ENCODE results near the gene CITED2.

The CITED2 gene

DNA sequence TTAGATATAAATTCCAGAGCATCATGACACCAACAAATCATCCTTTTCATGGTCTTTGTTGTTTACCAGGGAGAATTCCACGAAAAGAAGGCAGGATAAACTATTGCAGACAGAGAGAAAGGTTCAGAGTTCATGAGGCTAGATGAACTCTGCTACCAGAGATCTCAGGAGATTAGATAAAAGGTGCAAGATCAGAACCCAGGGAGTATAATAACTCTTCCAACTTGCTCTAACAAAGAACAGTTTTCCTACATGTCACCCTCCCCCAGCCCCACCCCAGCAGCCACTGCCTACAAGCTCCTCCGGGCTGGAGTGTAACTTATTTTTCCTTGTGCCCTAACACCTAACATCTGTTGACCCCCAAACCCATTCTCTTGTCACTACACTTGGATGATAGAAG, 13.9 kb upstream of the CITED2 start:
- no peak for DNase-seq (ENCODE audit: low read depth, low spot score)
- no peak overlapping the region for H3K27ac ChIP-seq

DNA sequence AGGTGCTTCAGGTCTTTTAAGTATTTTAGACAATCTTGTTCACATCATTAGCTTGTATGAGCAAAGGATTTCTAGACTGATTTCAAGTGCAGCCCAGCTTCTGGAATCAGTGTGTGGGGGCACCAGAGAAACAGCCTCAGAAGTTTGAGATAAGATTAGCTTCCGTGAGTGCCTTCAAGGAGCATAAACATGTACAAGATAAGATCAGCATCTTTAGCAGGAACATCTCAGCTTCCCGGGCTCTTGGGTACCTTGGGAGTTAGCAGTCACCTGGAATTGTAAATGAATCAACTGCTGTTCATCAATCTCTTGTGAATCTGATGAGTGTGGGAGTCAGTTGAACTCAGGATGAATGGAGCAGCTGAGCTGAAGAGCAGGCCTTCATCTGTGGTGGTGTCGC, 12.0 kb upstream of the CITED2 start:
- H3K27ac ChIP-seq, result no peak overlapping the region
- DNase-seq (ENCODE audit: low read depth, low spot score), result no peak

DNA sequence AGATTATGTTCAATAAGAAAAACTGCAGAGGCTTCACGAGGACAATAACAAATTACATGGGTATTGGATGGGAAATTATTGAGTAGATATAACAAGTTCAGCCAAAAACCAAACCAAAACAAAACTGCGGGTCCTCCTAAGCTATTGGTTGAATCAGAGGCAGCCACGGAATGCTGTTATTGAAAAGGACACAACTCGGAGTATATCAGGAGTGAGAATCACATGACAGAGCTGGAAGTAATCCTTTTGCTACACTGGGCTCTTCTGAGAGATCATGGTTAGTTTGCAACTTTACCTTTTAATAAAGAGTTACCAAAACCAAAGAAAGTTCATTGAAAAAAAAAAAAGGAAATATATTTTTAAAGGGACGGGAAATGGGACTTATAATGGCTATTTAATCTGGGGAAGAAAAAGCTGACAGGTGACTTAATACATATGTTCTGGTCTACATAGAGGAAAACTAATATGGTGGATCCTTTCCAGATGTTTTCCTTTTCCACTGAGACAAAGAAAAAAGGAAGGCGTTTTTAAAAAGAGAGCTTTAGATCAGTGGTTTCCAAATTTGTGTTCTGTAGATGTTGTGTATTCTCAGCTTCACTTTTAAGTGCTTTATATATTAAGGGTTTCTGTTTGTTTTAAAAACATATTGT, 6.9 kb upstream of the CITED2 start:
- no peak for DNase-seq (ENCODE audit: low read depth, low spot score)

DNA sequence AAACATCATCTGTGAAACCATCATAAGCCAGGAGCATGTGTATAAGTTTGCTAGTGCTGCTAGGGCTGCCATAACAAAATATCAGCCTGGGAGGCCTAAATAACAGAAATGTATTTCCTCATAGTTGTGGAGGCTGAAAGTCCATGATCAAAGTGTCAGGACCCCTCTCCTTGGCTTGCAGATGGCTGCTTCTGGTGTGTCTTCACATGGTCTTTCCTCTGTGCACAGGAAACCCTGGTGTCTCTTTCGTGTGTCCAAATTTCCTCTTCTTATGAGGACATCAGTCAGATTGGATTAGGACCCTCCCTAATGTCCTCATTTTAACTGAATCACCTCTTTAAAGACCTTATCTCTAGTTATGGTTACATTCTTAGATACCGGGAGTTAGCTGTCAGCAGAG, 6.2 kb upstream of the CITED2 start:
- DNase-seq (ENCODE audit: low read depth, low spot score), result no peak
- H3K27ac ChIP-seq, result no peak overlapping the region

More for the DNA sequence above, 6.9 kb upstream of the CITED2 start:
- H3K27ac ChIP-seq, result no peak overlapping the region

DNA sequence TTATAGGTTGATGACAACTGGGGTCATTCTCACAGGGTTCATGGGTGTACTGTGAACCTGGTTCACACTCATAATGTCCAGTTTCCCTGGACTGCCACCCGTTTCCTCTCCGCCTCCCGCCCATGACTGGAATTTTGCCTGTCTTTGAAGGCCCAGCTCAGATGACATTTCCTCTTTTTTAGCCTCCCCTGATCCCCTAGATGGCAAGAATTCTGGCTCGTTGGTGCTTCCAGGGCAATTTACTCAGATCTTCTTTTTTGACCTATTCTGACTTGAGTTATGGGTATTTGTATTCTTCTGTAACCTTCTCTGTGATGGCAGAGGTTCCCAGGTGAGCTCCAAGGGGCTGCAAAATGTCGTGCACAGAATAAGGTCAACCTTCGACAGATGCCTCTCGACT, 5.7 kb upstream of the CITED2 start:
- H3K27ac ChIP-seq, result no peak overlapping the region
- DNase-seq (ENCODE audit: low read depth, low spot score), result no peak

DNA sequence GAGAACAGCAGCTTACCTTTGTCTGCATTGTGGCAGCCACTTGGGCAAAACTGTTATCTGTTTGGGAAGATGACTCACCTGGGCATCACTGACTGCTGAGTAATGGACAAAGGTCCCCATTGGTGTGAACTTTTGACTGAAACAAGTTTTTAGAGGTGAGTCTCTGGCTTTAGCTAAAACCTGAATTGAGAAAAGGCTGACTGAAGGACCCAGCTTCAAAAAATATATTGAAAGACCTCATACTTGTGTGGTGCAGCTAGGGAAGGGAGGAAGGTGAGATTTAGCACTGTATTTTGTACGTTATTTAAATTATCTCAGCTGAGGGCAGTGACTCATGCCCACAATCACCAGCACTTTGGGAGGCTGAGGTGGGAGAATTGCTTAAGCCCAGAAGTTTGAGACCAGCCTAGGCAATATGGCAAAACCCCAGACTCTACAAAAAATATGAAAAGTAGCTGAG, 4.5 kb upstream of the CITED2 start:
- peak; percentile 60 for DNase-seq (ENCODE audit: low read depth, low spot score)
- peak overlapping the region; percentile 33 for H3K27ac ChIP-seq

DNA sequence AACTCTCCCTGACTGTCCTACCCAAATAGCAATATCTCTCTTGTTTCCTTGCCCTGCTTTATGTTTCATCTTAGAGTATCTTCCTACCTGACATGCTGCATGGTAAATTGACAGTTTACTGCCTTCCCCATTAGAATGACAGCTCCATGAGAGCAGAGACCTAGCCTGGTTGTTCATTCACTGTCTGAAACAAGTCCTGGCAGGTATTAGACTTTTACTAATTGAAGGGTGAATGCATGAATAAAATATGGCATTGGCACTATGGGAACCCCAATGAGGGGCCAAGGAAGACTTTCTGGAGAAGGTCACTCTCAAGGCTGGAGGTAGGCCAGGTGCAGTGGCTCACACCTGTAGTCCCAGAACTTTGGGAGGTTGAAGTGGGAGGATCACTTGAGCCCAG, 3.8 kb upstream of the CITED2 start:
- peak overlapping the region; percentile 33 for H3K27ac ChIP-seq
- no peak for DNase-seq (ENCODE audit: low read depth, low spot score)

DNA sequence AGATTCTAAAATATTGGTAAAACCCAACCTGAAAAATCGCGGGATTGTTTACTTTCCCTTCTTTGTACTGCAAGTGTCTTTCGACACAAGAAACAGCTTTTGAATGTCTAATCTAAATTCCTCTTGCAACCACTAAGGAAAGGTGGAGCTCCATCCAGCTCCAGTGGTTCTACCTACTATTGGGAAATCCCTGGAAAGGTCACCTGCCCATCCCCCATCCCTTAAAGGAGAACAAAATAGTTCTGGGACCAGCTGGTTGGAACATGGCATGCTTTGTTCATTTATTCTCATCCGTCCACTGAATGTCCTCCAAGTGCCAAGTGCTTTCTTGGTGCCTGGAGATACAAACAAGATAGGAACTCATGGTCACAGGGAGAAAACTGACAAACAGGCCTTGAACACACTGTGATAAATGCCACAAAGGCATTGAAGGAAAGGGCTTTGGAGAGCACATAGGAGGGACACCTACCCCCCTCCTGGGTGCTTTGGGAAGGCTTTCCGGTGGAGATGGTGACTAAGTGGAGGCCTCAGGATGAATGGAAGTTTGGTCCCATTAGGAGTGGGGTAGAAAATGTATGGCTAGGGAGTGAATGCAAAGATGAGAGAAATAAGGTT, 2.3 kb upstream of the CITED2 start:
- DNase-seq (ENCODE audit: low read depth, low spot score), result no peak
- H3K27ac ChIP-seq, result peak overlapping the region; percentile 95

DNA sequence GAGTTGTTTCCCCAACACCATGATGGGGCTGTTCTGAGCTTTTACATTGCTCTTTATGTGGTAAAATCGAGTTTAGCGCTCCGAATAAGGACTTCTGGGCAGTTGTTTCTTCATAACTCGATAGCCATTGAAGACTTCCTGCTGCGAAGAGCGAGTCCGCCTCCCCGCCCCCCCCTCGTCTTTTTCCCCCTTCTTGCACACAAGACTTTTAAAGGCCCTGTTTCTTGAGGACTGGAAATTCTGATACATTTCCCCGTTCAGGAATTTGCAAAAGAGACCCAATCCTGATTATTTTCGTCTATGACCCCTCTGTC, 1.5 kb upstream of the CITED2 start:
- peak overlapping the region; percentile 95 for H3K27ac ChIP-seq
- no peak for DNase-seq (ENCODE audit: low read depth, low spot score)

DNA sequence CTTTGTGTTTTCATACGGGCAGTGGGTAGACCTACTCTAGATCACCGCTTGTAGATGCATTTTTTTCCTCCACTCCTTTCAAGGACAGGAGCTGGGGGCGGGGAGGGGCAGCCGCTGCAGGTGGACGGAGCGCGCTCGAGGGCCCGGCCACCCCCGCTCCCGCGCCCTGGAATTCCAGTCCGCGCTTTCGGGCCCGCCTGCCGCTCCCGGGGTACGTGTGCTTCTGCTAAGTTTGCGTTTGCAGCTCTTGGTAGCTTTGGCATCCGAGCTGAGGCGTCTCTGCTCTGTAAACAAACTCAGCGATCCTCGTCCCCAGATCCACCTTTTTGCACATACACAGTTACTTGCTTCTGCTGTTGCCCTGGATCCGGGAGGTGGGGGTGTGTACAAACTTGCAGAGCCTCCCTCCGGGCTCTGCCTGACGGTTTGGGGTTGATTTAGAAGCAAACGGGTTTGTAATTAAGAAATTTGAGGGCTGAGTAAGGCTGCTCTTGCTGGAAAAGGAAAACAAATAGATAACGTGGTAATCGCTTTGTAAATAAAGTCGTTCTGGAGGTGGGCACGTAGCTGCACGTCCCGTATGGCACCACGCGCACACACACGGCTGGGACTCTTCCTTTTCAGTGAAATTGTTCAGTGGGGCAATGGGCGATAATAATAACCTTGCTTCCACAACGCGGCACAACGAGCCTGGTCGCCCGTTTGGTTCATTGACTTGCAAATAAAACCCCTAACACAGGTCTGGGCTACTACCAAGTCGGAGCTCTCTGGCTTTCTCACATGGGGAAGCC, 973 bp upstream of the CITED2 start:
- DNase-seq (ENCODE audit: low read depth, low spot score), result peak; percentile 85

DNA sequence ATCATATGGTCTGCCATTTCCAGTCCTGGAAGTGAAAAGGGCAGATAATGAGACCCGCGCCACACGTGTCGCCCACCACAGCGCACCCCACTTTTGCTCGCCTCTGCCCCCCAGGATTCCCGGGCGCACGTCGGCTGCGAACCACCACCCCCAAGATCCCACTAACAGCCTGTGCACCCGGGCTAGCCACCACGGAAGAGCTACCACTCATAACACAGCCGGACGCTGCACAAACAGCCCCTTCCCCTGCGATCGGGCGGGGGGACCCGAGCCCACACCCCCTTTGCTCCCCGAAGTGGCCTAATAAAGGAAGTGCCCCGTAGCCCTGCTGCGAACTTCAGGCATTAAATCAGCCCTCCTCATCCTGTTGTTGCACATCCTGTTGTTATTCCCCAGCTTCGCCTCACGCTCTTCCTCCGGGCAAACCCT, 506 bp downstream of the CITED2 start:
- peak overlapping the region; percentile 95 for H3K27ac ChIP-seq
- no peak for DNase-seq (ENCODE audit: low read depth, low spot score)

More for the DNA sequence above, 973 bp upstream of the CITED2 start:
- peak overlapping the region; percentile 95 for H3K27ac ChIP-seq

DNA sequence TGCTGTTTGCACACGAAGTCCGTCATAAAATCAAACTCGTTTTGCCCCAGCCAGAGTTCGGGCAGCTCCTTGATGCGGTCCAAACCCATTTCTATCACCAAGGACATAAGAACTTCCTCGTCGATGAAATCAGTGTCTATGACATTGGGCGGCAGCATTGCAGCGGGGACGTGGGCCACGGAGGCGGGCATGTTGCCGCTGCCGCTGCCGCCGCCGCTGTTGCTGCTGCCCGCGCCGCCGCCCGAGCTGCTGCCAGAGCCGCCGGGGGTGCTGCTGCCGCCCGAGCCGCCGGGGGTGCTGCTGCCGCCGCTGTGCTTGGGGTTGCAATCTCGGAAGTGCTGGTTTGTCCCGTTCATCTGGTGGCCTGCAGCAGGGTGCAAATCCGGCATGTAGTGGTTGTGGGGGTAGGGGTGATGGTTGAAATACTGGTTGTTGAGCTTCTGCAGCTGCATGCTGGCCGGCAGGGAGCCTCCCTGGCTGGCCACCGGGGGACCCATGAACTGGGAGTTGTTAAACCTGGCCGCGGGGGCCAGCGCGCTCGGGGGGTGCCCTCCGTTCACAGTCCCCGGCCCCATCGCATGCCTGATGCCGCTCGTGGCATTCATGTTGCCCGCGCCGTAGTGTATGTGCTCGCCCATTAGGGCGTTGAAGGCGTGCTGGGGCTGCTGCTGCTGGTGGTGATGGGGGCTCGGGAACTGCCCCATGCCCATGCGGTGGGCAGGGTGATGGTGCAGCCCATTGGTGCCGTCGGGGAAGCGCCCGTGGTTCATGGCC, 1.1 kb downstream of the CITED2 start:
- H3K27ac ChIP-seq, result peak overlapping the region; percentile 95
- DNase-seq (ENCODE audit: low read depth, low spot score), result no peak

DNA sequence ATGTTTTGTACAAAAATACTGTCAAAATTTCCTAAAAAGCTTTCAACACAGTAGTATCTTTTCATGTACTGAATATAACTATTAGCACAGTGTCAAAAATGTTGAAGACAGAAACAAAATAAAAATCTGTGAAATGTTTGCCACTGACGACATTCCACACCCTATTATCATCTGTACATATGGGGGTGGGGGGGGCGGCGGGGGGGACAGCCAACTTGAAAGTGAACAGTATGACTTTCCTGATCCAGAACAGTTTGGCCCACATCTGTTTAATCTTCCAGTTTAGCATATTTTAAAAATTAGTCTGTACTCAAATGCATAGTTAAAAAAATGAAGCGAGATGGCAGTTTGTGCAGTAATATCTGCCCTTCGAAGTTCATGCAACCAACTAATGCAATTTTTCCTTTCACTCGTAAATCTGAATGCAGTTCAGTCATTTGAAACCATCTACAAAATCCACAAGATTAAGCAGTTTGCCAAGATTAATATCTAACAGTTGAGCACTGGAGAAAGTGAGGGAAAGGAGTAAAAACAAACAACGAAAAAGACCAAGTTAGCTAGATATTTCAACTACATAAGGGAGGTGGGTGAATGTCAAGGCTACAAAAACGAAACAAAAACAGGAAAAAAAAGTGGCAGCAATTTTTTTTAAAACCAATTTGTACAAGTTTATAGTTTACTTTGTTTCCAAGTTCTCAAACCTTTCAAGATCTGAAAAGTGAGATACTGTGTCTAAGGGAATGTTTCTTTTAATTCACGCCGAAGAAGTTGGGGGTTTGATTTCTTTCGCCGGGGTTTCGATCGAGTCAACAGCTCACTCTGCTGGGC, 1.9 kb downstream of the CITED2 start:
- no peak for DNase-seq (ENCODE audit: low read depth, low spot score)
- peak overlapping the region; percentile 95 for H3K27ac ChIP-seq

DNA sequence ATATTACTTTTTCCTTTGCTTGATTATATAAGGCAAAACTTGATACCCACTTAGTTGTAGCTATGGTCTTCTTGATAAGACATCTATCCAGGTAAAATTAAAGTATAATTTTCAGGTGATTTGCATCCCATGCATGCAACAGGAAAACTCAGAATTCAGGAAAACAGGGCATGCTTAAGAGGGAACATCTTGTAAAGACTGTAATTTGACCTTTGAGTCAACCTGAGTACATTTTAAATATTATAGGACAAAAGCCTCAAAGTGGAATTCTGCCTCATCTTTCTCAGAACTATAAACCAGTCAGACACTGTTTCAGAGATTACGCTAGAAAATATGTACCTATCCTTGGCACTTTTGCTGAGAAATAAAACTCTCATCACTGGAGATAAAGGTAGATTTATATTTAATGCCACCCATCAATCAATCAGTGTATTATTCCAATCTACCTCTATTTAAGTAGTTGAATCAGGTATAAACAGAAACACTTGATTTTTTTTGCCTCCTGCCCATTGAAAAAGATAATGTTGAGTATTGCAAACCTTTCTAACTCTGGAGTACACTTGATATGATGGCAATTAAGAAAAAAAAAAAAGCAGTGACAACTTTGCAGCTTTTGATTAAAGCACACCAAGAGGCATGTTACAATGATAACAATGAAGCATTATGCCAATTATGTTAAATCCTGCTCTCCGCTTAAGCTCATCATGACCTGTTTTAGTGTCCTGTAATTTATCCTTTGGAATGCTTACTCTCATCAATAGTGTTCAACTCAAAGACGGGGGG, 2.8 kb downstream of the CITED2 start:
- no peak overlapping the region for H3K27ac ChIP-seq
- no peak for DNase-seq (ENCODE audit: low read depth, low spot score)

DNA sequence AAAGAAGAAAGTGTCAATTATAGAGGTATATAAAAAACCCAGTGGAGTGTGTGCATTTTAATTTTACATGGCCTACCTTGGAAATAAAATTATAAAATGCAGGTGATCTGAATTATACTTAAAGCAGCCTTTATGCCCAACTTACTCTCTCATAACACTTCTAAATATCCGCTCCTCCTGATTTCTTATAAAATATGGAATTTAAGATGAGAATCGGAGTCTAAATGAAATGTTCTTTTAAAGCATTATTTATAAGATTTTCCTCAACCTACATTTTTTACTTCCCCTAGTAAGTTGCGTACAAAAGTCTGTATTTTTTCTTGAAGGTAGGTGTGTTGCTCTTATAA, 3.5 kb downstream of the CITED2 start:
- no peak for DNase-seq (ENCODE audit: low read depth, low spot score)
- H3K27ac ChIP-seq, result no peak overlapping the region

DNA sequence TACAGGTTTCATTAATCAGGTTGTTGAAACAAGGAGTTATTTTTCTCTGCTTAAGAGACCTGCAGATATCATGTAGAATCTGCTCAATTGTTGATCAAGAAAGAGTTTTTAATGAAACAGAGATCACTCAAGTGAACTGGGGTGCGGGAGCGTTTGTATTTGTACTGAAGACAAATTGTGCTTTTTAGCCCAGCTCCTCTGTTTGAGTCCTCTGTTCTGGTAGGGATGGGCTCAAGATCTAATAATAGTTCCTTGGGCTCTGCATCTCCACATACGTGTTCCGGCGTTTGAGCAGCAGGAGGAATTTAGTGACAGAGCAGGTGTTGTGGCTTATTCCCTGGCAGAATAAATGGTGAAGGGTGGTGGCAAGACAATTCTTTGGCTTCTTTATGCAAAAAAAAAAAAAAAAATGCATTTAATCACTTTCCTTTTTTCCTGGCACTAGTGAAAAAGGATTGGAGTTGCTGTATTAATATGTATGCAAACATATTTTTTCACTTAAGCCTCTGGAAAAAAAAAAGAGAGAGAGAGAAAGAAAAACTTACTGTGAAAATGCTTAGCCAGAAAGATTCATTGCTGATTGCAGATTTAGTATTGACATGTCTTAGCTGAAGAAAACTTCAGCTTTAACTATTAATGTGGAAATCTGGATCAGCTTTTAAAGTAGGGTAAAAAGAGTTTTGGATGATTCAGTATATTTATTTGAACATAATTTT, 4.0 kb downstream of the CITED2 start:
- DNase-seq (ENCODE audit: low read depth, low spot score), result no peak
- no peak overlapping the region for H3K27ac ChIP-seq

DNA sequence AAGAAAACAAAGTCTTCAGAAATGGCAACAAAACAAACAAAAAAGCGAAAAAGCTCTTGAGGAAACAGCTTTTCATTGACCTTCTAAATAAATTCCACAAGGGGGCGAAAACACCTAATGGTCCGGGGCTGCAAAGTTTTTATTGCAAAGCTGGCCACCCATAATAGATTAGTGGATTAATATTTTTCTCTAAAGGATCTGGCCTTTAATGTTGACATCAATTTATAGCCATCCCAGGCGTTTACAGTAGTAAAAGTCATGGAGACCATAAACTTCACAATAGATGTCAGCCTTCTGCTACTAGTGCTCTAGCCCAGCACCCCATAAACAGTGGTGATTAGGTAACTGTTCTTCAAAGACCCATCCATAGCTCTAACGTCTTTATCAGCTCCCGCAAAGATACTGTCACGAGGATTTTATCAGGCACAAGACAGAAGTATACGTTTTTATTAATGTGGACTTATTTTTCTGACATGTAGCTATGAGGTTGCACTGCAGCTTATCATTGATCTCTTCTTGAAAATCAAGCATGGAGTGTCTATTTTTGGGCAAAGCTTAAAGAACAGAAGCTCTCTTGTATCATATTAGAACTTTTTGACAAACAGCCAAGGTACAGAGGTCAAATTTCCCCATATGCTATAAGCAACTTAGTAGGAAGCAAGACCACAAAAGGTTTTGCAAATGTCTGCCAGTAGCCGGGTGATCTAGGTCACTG, 4.7 kb downstream of the CITED2 start:
- DNase-seq (ENCODE audit: low read depth, low spot score), result no peak
- no peak overlapping the region for H3K27ac ChIP-seq

DNA sequence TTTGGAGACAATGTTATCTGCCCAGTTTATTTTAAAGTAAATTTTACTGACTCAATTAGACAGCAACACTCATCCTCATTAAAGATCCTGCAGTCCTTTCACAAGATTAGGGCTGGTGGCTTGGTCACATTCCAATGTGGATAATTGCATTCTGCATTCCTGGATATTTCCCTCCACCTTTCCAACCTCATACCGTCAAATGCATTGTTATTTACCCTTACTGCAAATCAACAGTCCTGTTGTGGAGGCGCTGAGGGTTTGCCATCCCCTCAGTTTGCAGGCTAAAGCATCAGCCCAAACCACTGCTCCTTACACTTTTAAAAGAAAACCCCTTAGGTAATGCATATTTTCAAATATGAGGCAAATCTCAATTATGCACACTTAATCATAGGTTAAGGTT, 5.4 kb downstream of the CITED2 start:
- H3K27ac ChIP-seq, result no peak overlapping the region

More for the DNA sequence above, 5.4 kb downstream of the CITED2 start:
- DNase-seq (ENCODE audit: low read depth, low spot score), result no peak
